ENCODE data around the gene CSNK2A1. TPM values are rescaled to one million over a fixed set of nuclear protein-coding genes. Genes with fewer than 3 reads are reported as not detected.

The CSNK2A1 gene
- total RNA-seq, 5 donors from 2014 or later (not counting 1 experiment from before 2014, with no cell fraction given): 73.7 to 84.4 (median 77.4) TPM

DNA sequence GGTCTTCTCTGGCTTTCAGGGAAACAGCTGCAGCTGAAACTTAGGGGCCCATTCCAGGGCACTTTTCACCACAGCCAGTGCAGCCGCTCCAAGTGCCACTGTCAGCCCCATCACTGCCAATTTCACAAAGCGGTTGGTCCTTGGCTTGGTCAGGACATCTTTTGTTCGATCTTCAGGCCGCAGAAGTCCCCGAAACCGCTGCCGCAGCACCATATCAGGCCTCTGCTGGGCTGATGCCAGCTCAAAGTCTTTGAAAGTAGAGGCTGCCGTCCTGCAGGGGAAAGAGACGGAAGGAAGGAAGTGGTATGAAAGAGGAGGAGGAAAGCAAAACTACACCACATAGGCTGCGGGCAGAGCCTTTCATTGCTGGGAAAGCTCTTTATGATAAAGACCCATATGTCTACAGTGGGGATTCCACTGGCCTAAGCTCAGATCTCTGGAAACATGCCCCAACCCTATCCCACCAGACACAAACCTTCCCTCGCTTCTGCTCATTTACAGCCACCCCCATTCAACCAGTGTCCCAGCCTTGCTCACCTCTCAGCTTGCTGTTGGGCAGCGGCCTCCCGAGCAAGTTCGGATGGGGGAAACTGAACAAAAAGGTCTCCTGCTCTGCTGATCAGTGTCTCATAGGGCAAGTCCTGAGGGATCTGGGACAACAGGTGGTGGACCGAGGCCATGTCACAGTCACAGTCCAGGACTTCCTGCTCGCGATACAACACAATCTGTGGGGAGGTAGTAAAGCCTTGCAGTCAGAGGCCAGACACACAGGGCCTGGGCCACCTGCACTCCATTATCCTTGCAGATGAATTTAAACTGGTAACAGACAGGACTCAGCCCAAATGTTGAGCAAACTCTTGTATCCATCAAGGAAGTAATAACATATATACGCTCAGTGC, 104.8 kb downstream of the CSNK2A1 start:
- peaks cover 17 to 59% of the 10 kb centered on the region in 2 donors for H3K36me3 ChIP-seq (ENCODE audit: control insufficient read depth in 2 of 2, extremely low read depth in 1 of 2, insufficient read depth in 1 of 2, low read length in 1 of 2)
- peak overlapping the region; percentile 8 to 70 for H3K4me3 ChIP-seq (ENCODE audit: control insufficient read depth in 1 of 2, extremely low read depth in 1 of 2, low read length in 1 of 2)
- WGBS (ENCODE audit: insufficient coverage): 12% methylated on average over 5 of the region's 18 CpGs
- peak overlapping the region; percentile 31 for H3K27ac ChIP-seq (ENCODE audit: low read length)
- Mint-ChIP-seq H3K27me3 (no peaks in the 10 kb centered on the region), H3K4me3 (peak overlapping the region; percentile 67 to 75 (median 73)), H3K27ac (peak overlapping the region; percentile 68 to 83), H3K9me3 (no peaks in the 10 kb centered on the region), H3K36me3 (peaks cover 48% of the 10 kb centered on the region), H3K4me1 (peaks cover 49 to 68% (median 53%) of the 10 kb centered on the region in 3 donors)
- no peaks in the 10 kb centered on the region for H3K9me3 ChIP-seq
- peaks cover 16 to 63% of the 10 kb centered on the region in 2 experiments for H3K4me1 ChIP-seq (ENCODE audit: control insufficient read depth in 1 of 2, extremely low read depth in 1 of 2, insufficient read depth in 2 of 2, low read length in 2 of 2)
- H3K27me3 ChIP-seq (replicated peaks in 1 of 2; ENCODE audit: control insufficient read depth in 2 of 2, extremely low read depth in 1 of 2, insufficient read depth in 2 of 2, low read length in 1 of 2): no peaks in the 10 kb centered on the region
- ChIA-PET POLR2A (interaction anchor here in 1 of 2 donors (0.6 kb wide), 1 partner anchor 53 kb away, joined by 3 read pairs; no protein-coding TSS in a partner anchor), CTCF (interaction anchor here in 1 of 2 donors (0.8 to 1.6 kb wide), 4 partner anchors 24 to 84 kb away, joined by 3 to 6 read pairs (median 4); partner anchors contain the start of gene TBC1D20)
- ATAC-seq (replicated peaks in 1 of 4) (peak; percentile 87 to 97 (median 94)), DNase-seq (peak; percentile 37 to 79 (median 58))

- Histone ChIP-seq H3K9me3 (no peaks in the 10 kb centered on the region), H3K27ac (ENCODE audit: low read length) (peak overlapping the region; percentile 25), H3K4me3 (ENCODE audit: control insufficient read depth in 1 of 2, extremely low read depth in 1 of 2, low read length in 1 of 2) (peak overlapping the region; percentile 8 to 70), H3K4me1 (ENCODE audit: control insufficient read depth in 1 of 2, extremely low read depth in 1 of 2, insufficient read depth in 2 of 2, low read length in 2 of 2) (peaks cover 22 to 72% of the 10 kb centered on the region in 2 experiments), H3K27me3 (replicated peaks in 1 of 2; ENCODE audit: control insufficient read depth in 2 of 2, extremely low read depth in 1 of 2, insufficient read depth in 2 of 2, low read length in 1 of 2) (no peaks in the 10 kb centered on the region), H3K36me3 (ENCODE audit: control insufficient read depth in 2 of 2, extremely low read depth in 1 of 2, insufficient read depth in 1 of 2, low read length in 1 of 2) (peaks cover 18 to 51% of the 10 kb centered on the region in 2 donors)
- ChIA-PET POLR2A (interaction anchor here (0.6 to 1.1 kb wide), 2 partner anchors 30 to 52 kb away, joined by 3 read pairs; no protein-coding TSS in a partner anchor), CTCF (interaction anchor here in 1 of 2 donors (0.8 to 1.6 kb wide), 4 partner anchors 25 to 83 kb away, joined by 3 to 6 read pairs (median 4); partner anchors contain the start of gene TBC1D20)
- Mint-ChIP-seq H3K36me3 (peaks cover 42% of the 10 kb centered on the region), H3K27ac (peak overlapping the region; percentile 68 to 83), H3K4me1 (peaks cover 58 to 77% (median 62%) of the 10 kb centered on the region in 3 donors), H3K4me3 (peak overlapping the region; percentile 67 to 75 (median 73)), H3K9me3 (no peaks in the 10 kb centered on the region), H3K27me3 (no peaks in the 10 kb centered on the region)
- WGBS (ENCODE audit: insufficient coverage): 51% methylated on average over 4 of the region's 6 CpGs
- peak in 8 of 35 experiments; percentile 6 to 24 (median 12) for DNase-seq
- ATAC-seq (replicated peaks in 1 of 4): peak in 1 of 4 experiments; percentile 13
Observed at GRCh38 chr20:437787-438486, 105.7 kb downstream of the CSNK2A1 start.

DNA sequence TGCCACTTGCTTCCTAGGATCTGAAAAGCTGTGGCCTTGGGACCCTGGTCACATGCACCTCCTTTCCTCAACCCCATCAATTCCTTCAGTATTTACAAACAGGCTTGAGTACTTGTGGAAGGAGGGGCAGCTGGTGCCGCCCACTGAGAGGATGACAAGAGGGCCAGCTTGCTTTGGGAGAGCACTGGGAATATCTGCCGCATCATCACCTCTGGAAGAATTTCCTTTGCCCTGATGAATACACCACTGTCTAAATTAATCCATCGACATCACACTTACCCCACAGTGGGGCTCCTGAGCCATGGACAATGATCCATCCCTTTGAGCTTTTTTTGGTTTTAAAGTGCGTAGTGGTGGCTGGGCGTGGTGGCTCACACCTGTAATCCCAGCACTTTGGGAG, 107.1 kb downstream of the CSNK2A1 start:
- Histone ChIP-seq H3K4me1 (ENCODE audit: control insufficient read depth in 1 of 2, extremely low read depth in 1 of 2, insufficient read depth in 2 of 2, low read length in 2 of 2) (peaks cover 22 to 83% of the 10 kb centered on the region in 2 experiments), H3K27me3 (replicated peaks in 1 of 2; ENCODE audit: control insufficient read depth in 2 of 2, extremely low read depth in 1 of 2, insufficient read depth in 2 of 2, low read length in 1 of 2) (no peaks in the 10 kb centered on the region), H3K36me3 (ENCODE audit: control insufficient read depth in 2 of 2, extremely low read depth in 1 of 2, insufficient read depth in 1 of 2, low read length in 1 of 2) (peaks cover 21 to 53% of the 10 kb centered on the region in 2 donors), H3K27ac (ENCODE audit: low read length) (no peak overlapping the region), H3K4me3 (ENCODE audit: control insufficient read depth in 1 of 2, extremely low read depth in 1 of 2, low read length in 1 of 2) (no peak overlapping the region), H3K9me3 (no peaks in the 10 kb centered on the region)
- Mint-ChIP-seq H3K4me3 (no peak overlapping the region), H3K27me3 (no peaks in the 10 kb centered on the region), H3K27ac (no peak overlapping the region), H3K36me3 (peaks cover 31% of the 10 kb centered on the region), H3K4me1 (peaks cover 63 to 87% (median 66%) of the 10 kb centered on the region in 3 donors), H3K9me3 (no peaks in the 10 kb centered on the region)
- ATAC-seq (replicated peaks in 1 of 4) (no peak), DNase-seq (no peak)
- ChIA-PET CTCF (no interaction called here), POLR2A (no interaction called here)
- 80% methylated on average over 1 of the region's 5 CpGs for WGBS (ENCODE audit: insufficient coverage)

- no peak overlapping the region for H3K4me3 ChIP-seq (ENCODE audit: control insufficient read depth in 1 of 2, extremely low read depth in 1 of 2, low read length in 1 of 2)
- H3K4me1 Mint-ChIP-seq: peaks cover 63 to 87% (median 70%) of the 10 kb centered on the region in 3 donors
- no peak for ATAC-seq (replicated peaks in 1 of 4)
- H3K9me3 ChIP-seq: no peaks in the 10 kb centered on the region
- peaks cover 29% of the 10 kb centered on the region for H3K36me3 Mint-ChIP-seq
- H3K27me3 ChIP-seq (replicated peaks in 1 of 2; ENCODE audit: control insufficient read depth in 2 of 2, extremely low read depth in 1 of 2, insufficient read depth in 2 of 2, low read length in 1 of 2): no peaks in the 10 kb centered on the region
- ChIA-PET POLR2A (no interaction called here), CTCF (interaction anchor here in 1 of 2 donors (0.6 kb wide), 1 partner anchor 27 kb away, joined by 4 read pairs; no protein-coding TSS in a partner anchor)
- no peaks in the 10 kb centered on the region for H3K9me3 Mint-ChIP-seq
- peaks cover 22 to 86% of the 10 kb centered on the region in 2 experiments for H3K4me1 ChIP-seq (ENCODE audit: control insufficient read depth in 1 of 2, extremely low read depth in 1 of 2, insufficient read depth in 2 of 2, low read length in 2 of 2)
- 100% methylated on average over 3 of the region's 7 CpGs for WGBS (ENCODE audit: insufficient coverage)
- H3K27ac ChIP-seq (ENCODE audit: low read length): no peak overlapping the region
- H3K36me3 ChIP-seq (ENCODE audit: control insufficient read depth in 2 of 2, extremely low read depth in 1 of 2, insufficient read depth in 1 of 2, low read length in 1 of 2): peaks cover 20 to 53% of the 10 kb centered on the region in 2 donors
- no peak for DNase-seq
- no peaks in the 10 kb centered on the region for H3K27me3 Mint-ChIP-seq
- no peak overlapping the region for H3K4me3 Mint-ChIP-seq
- no peak overlapping the region for H3K27ac Mint-ChIP-seq
Observed at GRCh38 chr20:435558-435957, 108.0 kb downstream of the CSNK2A1 start.

DNA sequence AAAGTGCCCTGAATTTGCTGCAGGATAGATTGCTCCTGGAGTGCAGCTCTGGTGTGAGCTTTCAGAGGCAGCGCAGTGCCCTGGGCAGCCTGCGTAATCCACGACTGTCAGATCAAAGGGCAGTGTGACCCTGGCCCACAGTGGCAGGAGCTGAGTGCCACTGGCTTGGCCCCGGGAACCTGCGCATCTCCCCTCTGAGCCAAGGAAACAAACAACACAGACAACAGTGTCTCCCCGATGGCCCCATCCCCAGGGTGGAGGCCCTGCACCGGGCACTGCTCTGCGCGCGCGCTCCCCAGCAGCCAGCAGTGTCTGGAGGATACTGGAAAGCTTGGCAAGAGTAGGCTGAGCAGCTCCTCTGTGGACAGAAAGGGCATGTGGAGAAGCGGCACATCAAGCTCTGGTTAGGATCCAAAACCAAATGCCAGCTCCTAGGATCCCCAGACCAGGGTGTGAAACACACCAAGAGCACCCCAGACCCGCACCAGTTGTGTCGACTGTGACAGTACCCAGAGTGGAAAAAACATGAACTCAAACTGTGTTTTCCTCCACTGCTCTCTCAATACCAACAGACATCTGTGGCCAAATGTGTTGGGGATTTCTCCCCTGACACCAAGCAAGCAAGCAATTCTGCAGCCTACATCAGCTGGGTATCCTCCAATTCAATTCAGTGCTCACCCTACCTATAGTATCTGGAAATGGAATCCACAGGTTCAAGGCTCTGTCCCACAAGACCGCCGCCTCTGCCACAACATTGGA, 108.8 kb downstream of the CSNK2A1 start:
- H3K27me3 ChIP-seq (replicated peaks in 1 of 2; ENCODE audit: control insufficient read depth in 2 of 2, extremely low read depth in 1 of 2, insufficient read depth in 2 of 2, low read length in 1 of 2): no peaks in the 10 kb centered on the region
- no peak overlapping the region for H3K4me3 ChIP-seq (ENCODE audit: control insufficient read depth in 1 of 2, extremely low read depth in 1 of 2, low read length in 1 of 2)
- H3K4me1 ChIP-seq (ENCODE audit: control insufficient read depth in 1 of 2, extremely low read depth in 1 of 2, insufficient read depth in 2 of 2, low read length in 2 of 2): peaks cover 22 to 81% of the 10 kb centered on the region in 2 experiments
- DNase-seq (no peak), ATAC-seq (replicated peaks in 1 of 4) (no peak)
- POLR2A ChIA-PET: no interaction called here
- CTCF ChIA-PET: interaction anchor here (0.6 kb wide), 2 partner anchors 26 to 28 kb away, joined by 3 to 4 read pairs; partner anchors contain the start of gene TBC1D20 (in 1 of the 2)
- H3K27ac ChIP-seq (ENCODE audit: low read length): no peak overlapping the region
- H3K4me1 Mint-ChIP-seq: peaks cover 59 to 81% (median 66%) of the 10 kb centered on the region in 3 donors
- no peaks in the 10 kb centered on the region for H3K27me3 Mint-ChIP-seq
- H3K9me3 Mint-ChIP-seq: no peaks in the 10 kb centered on the region
- H3K4me3 Mint-ChIP-seq: peak overlapping the region in 1 of 3 donors; percentile 59
- H3K36me3 Mint-ChIP-seq: peaks cover 31% of the 10 kb centered on the region
- H3K27ac Mint-ChIP-seq: peak overlapping the region in 1 of 2 donors; percentile 92
- peaks cover 26 to 53% of the 10 kb centered on the region in 2 donors for H3K36me3 ChIP-seq (ENCODE audit: control insufficient read depth in 2 of 2, extremely low read depth in 1 of 2, insufficient read depth in 1 of 2, low read length in 1 of 2)
- 94% methylated on average over 16 of the region's 16 CpGs for WGBS (ENCODE audit: insufficient coverage)
- H3K9me3 ChIP-seq: no peaks in the 10 kb centered on the region
